GM06990 (cell line): ENCODE results near the gene EP400.
"Not testable (repeated sequence)": the region's sequence is repeated elsewhere in the genome, so short reads cannot be mapped to it uniquely, and the experiment has no call there.

ENCODE experiments used
- DNase-seq: peaks from one replicate; pipeline ENCODE4 v3.0.0-alpha.2; 2011; ENCODE audit not compliant: insufficient read length; ENCODE audit errors: extremely low read depth
- H3K27me3 ChIP-seq: replicated peaks from 2 replicates; pipeline ENCODE4 v1.6.0; 2011; ENCODE audit warnings: low read length; ENCODE audit not compliant: control insufficient read depth, insufficient read depth
- H3K36me3 ChIP-seq: 2 replicates; pipeline ENCODE4 v1.5.1; 2011; ENCODE audit warnings: low read length; ENCODE audit not compliant: control insufficient read depth, insufficient read depth
- H3K4me3 ChIP-seq: replicated peaks from 2 replicates; pipeline ENCODE4 v1.5.1; 2011; ENCODE audit warnings: low read depth, mild to moderate bottlenecking, control low read depth, low read length
- TF ChIP-seq, protein P1 (sequence below): IDR thresholded peaks from 2 replicates; pipeline ENCODE4 v1.5.1; 2011; ENCODE audit warnings: low read length, control low read depth, mild to moderate bottlenecking, inconsistent platforms; ENCODE audit not compliant: insufficient read depth, poor library complexity, severe bottlenecking

EP400 gene

DNA sequence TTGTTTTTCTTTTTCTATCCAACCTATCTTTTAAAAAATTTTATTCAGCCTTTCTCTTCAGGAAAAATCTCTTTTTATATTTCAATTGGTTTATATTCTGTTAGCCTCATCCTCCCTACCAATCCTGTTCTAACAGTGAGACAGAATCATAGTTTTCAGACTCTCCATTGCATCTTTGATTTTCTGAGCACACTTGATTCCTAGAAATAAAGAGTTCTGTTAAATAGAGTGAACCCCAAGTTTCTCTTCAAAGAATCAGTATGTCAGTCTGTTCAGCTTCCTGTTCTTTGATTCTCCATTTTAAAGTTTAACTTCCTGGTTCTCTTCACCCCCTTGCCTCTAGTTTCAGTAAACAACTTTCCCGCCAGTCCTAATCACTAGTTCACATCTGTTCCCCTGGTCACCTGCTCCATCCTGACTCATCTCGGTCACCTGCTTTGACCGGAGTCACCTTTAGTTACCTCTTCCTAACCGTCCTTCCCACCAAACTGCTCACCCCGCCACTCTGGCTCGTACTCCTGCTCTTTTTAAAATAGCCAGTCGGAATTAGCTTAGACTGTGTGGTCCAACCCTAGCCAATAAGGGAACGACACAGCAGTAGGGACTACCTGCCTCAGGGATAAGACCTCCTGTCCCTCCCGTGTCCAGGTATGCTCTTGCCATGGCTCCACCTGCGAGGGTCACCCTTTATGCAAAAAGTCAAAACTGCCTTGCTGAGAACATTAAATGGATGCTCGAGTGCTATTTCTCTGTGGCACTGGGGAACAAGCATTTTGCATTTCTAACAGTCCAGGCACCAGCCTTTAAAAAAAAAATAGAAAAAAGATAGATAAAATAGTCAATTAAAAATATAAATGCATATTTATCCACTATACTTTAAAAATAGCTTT is 146.0 kb downstream of the EP400 start:
- Histone ChIP-seq H3K4me3 (no peak overlapping the region), H3K27me3 (no peaks in the 10 kb centered on the region), H3K36me3 (peaks cover 3% of the 10 kb centered on the region)
- TF ChIP-seq, protein P1, sequence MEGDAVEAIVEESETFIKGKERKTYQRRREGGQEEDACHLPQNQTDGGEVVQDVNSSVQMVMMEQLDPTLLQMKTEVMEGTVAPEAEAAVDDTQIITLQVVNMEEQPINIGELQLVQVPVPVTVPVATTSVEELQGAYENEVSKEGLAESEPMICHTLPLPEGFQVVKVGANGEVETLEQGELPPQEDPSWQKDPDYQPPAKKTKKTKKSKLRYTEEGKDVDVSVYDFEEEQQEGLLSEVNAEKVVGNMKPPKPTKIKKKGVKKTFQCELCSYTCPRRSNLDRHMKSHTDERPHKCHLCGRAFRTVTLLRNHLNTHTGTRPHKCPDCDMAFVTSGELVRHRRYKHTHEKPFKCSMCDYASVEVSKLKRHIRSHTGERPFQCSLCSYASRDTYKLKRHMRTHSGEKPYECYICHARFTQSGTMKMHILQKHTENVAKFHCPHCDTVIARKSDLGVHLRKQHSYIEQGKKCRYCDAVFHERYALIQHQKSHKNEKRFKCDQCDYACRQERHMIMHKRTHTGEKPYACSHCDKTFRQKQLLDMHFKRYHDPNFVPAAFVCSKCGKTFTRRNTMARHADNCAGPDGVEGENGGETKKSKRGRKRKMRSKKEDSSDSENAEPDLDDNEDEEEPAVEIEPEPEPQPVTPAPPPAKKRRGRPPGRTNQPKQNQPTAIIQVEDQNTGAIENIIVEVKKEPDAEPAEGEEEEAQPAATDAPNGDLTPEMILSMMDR, result no peak
- DNase-seq, result no peak

DNA sequence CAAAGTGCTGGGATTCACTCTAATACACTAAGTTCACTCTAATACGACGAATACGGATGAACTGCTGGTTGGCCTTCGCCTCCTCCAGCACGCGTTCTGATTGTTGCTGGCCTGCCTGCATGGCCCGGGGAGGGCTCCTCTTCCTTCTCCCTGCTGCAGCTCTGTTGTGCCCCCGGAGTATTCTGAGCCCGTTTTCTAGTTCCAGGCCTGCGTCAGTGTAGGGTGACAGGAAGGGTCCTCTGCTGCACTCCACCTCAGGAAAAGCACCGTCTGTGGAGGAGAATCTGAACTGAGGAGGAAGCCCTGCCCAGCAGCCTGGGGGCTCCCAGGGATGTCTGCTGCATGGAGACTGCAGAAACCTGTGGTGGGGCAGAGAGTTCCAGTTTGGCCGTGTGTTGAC is 150.0 kb downstream of the EP400 start:
- no peak for DNase-seq
- Histone ChIP-seq H3K4me3 (no peak overlapping the region), H3K36me3 (no peaks in the 10 kb centered on the region; the same call in 1 of the 2 replicates), H3K27me3 (no peaks in the 10 kb centered on the region)
- TF ChIP-seq, protein P1, result no peak

DNA sequence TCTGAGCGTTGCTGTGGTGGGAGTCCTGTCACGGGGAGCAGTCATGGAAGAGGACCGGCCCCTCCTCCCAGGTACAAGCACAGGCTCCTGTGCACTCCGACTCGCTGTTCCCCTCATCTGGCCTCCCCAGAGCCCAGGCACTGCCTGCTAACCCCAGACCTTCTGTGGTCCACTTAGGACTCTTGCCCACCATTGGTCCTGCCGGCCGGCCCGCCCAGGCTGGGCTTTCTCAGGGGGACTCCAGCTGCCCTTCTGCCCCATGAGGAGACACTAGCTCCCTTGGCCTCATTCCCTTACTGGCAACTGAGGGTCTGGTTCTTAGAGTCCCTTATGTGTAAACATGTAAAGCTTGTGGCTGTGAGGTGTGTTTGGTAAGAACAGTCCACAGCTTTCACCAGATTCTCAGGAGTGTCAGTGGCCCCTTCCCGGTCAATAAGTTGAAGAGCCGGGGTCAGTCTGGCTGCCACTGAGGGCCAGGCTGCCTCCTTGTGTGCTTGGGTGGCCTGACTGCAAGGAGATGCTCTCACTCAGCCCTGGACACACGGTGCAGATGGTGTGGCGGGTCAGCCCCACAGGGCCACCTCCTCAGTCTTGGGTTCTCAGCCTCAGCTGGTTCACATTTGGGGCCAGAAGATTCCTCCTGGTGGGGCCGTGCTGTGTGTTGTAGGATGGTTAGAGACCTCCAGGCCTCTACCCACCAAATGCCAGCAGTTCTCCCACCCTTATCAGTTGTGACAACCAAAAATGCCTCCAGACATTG is 150.7 kb downstream of the EP400 start:
- no peak overlapping the region for H3K4me3 ChIP-seq
- TF ChIP-seq, protein P1, result no peak
- H3K27me3 ChIP-seq, result no peaks in the 10 kb centered on the region
- DNase-seq, result no peak
- H3K36me3 ChIP-seq, result no peaks in the 10 kb centered on the region; the same call in none of the 2 replicates

DNA sequence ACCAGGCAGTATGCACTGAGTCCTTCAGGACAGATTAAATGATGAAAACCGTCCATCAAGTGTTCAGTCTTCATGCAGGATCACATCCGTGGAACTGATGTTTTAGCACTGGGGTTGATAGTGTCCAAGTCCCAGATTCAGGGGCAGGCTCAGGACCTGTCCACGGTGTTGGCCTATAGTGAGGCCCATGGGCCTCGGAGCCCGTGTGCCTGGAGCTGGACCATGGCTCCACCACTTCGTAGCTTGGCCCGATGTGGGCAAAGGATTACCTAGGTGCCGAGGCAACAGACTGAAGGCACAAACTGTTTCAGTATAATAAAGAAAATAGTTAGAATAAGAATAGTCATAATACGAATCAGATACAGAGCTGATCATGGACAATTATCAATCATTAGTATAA is 152.6 kb downstream of the EP400 start:
- no peaks in the 10 kb centered on the region; the same call in none of the 2 replicates for H3K36me3 ChIP-seq
- H3K27me3 ChIP-seq, result no peaks in the 10 kb centered on the region
- H3K4me3 ChIP-seq, result no peak overlapping the region
- DNase-seq, result no peak
- TF ChIP-seq, protein P1, result no peak

DNA sequence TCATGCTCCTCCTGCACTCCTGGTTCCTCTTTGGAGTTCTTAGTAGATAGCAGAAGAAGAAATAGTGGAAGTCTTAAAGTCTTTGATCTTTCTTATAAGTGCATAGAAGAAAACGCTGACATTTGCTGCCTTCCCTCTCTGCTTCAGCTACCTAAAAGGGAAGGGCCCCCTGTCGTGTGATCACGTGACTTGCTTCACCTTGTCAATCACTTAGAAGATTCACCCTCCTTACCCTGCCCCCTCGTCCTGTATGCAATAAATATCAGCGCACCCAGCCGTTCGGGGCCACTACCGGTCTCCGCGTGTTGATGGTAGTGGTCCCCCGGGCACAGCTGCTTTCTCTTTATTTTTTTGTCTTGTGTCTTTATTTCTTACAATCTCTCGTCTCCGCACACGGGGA is 153.3 kb downstream of the EP400 start:
- H3K4me3 ChIP-seq, DNase-seq, H3K27me3 ChIP-seq, H3K36me3 ChIP-seq: not testable (repeated sequence)
